Glutamatergic neuron (in vitro differentiated cells): ENCODE measurements around the gene HSD17B2. TPM values are rescaled to one million over a fixed set of nuclear protein-coding genes. Genes with fewer than 3 reads are reported as not detected.

Source experiments
- DNase-seq: peaks from one replicate; pipeline ENCODE4 v3.0.0; 2022
- H3K27ac Mint-ChIP-seq: one replicate; pipeline ENCODE4 v1.8.0; 2020; ENCODE audit warnings: mild to moderate bottlenecking, mixed read lengths, inconsistent platforms; ENCODE audit not compliant: unreplicated experiment
- H3K27me3 Mint-ChIP-seq: one replicate; pipeline ENCODE4 v1.8.0; 2020; ENCODE audit warnings: mild to moderate bottlenecking, moderate library complexity, mixed read lengths, inconsistent platforms; ENCODE audit not compliant: unreplicated experiment
- H3K36me3 Mint-ChIP-seq: one replicate; pipeline ENCODE4 v1.8.0; 2020; ENCODE audit warnings: mild to moderate bottlenecking, mixed read lengths, inconsistent platforms; ENCODE audit not compliant: unreplicated experiment
- H3K4me1 Mint-ChIP-seq: one replicate; pipeline ENCODE4 v1.8.0; 2020; ENCODE audit warnings: mild to moderate bottlenecking, low read depth, mixed read lengths, inconsistent platforms; ENCODE audit not compliant: unreplicated experiment
- H3K4me3 Mint-ChIP-seq: one replicate; pipeline ENCODE4 v1.8.0; 2020; ENCODE audit warnings: mild to moderate bottlenecking, mixed read lengths, inconsistent platforms; ENCODE audit not compliant: unreplicated experiment
- H3K9me3 Mint-ChIP-seq: one replicate; pipeline ENCODE4 v1.8.0; 2020; ENCODE audit warnings: mild to moderate bottlenecking, moderate library complexity, mixed read lengths, inconsistent platforms; ENCODE audit not compliant: unreplicated experiment
- total RNA-seq: library from RNA; stranded (reverse); fragmentation: NEBNext Ultra II Directional; extraction: Animal tissue kit (Norgen Biotek cat#: 25700); gene quantifications from one replicate; pipeline ENCODE4 v1.2.1, GENCODE V29; 2021; ENCODE audit not compliant: unreplicated experiment
- TF ChIP-seq, protein P1 (sequence below): fragments of 200-600 bp; sonication (generic); IDR thresholded peaks from one replicate; pipeline ENCODE4 v1.5.0; 2021; ENCODE audit not compliant: partially characterized antibody, unreplicated experiment

HSD17B2 gene
- total RNA-seq, 1 donor from 2014 or later, result not detected

DNA sequence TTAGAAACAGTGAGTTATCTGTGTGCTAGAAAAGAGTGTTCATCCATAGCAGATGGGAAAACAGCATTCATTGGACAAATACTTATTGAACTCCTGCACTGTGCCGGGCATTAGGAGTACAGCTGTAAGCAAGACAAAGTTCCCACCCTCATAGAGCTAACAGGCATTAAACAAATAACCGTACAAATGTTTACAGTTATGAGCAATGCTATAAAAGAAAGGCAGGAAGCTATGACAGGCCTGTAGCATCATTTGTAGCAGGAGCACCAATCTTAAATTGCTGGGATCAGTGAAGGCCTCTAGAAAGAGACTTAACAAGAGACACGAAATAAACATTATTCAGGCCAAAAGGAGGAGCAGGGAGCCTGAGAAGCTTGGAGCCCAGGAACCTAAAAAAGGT, 39.4 kb upstream of the HSD17B2 start:
- no peaks in the 10 kb centered on the region for H3K4me1 Mint-ChIP-seq
- no peaks in the 10 kb centered on the region for H3K27me3 Mint-ChIP-seq
- H3K9me3 Mint-ChIP-seq, result no peaks in the 10 kb centered on the region
- no peak overlapping the region for H3K4me3 Mint-ChIP-seq
- DNase-seq, result no peak
- peaks cover 12% of the 10 kb centered on the region for H3K36me3 Mint-ChIP-seq
- TF ChIP-seq, protein P1, sequence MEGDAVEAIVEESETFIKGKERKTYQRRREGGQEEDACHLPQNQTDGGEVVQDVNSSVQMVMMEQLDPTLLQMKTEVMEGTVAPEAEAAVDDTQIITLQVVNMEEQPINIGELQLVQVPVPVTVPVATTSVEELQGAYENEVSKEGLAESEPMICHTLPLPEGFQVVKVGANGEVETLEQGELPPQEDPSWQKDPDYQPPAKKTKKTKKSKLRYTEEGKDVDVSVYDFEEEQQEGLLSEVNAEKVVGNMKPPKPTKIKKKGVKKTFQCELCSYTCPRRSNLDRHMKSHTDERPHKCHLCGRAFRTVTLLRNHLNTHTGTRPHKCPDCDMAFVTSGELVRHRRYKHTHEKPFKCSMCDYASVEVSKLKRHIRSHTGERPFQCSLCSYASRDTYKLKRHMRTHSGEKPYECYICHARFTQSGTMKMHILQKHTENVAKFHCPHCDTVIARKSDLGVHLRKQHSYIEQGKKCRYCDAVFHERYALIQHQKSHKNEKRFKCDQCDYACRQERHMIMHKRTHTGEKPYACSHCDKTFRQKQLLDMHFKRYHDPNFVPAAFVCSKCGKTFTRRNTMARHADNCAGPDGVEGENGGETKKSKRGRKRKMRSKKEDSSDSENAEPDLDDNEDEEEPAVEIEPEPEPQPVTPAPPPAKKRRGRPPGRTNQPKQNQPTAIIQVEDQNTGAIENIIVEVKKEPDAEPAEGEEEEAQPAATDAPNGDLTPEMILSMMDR, result no peak
- no peak overlapping the region for H3K27ac Mint-ChIP-seq

DNA sequence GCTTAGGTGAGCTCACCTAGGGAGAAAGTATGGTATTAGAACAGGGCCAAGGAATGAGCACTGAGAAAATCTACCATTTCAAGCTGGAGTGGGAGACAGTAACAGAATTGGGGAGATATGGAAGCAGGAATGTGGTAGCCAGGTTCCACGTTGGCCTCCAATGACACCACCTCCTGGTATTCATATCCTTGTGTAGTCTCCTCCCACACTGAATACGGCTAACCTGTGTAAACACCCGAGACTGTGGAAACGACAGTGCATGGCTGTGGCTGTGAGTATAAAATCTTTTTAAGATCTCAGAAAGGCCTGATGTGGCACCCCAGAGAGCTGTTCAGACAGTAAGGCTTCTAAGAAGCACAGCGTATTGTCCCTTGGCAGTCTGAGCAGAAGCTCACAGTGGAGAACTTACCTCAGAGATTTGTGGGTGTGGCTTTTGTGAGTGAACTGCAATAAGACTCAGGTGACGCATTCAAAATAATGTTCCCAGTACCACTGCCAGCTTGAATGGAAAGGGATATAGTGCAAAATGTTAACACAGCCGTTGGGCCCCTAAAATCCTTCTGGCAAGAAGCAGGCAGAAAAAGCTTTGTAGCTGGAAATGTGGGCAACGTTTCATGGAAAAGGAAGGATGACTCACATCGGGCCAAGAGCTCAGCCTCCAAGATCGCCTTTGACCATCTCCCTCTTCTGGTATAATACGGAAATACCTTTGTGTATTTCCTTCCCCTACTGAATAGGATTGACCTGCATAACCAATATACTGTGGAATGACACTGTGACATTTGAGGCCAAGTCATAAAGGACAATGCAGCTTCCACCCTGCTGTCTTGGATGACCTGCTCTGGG, 38.2 kb upstream of the HSD17B2 start:
- no peak for DNase-seq
- H3K4me1 Mint-ChIP-seq, result no peaks in the 10 kb centered on the region
- no peaks in the 10 kb centered on the region for H3K27me3 Mint-ChIP-seq
- no peaks in the 10 kb centered on the region for H3K9me3 Mint-ChIP-seq
- H3K36me3 Mint-ChIP-seq, result peaks cover 12% of the 10 kb centered on the region
- TF ChIP-seq, protein P1, result peak; percentile 19
- H3K27ac Mint-ChIP-seq, result no peak overlapping the region
- no peak overlapping the region for H3K4me3 Mint-ChIP-seq

GRCh38 chr16:81997738-81998137, 37.3 kb upstream of the HSD17B2 start:
- no peaks in the 10 kb centered on the region for H3K4me1 Mint-ChIP-seq

DNA sequence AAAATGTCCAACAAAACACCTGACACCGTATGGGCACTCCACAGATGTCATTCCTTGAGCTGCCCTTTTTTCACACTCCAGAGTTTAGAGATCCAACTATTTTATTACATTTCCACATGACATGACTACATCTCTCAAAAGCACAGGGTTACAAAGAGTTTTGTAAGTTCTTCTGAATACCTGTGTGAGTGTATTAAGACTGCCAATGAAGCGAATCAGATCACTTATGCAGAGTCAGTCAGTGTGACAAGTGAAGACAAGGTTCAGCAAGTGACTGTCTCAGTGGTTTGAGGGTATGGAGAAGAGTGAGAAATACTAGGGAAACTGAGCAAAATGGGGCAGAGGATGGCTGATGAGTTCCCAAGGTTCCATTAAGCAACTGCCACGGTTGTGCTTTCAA, 32.2 kb upstream of the HSD17B2 start:
- H3K4me1 Mint-ChIP-seq, result peaks cover 12% of the 10 kb centered on the region
- TF ChIP-seq, protein P1, result no peak
- no peak overlapping the region for H3K27ac Mint-ChIP-seq
- peaks cover 9% of the 10 kb centered on the region for H3K36me3 Mint-ChIP-seq
- DNase-seq, result no peak
- H3K9me3 Mint-ChIP-seq, result no peaks in the 10 kb centered on the region
- no peak overlapping the region for H3K4me3 Mint-ChIP-seq
- peaks cover 2% of the 10 kb centered on the region for H3K27me3 Mint-ChIP-seq

More at GRCh38 chr16:81997738-81998137, 37.3 kb upstream of the HSD17B2 start:
- Mint-ChIP-seq H3K27ac (no peak overlapping the region), H3K4me3 (no peak overlapping the region), H3K27me3 (no peaks in the 10 kb centered on the region), H3K9me3 (no peaks in the 10 kb centered on the region), H3K36me3 (peaks cover 12% of the 10 kb centered on the region)
- no peak for DNase-seq
- TF ChIP-seq, protein P1, result no peak

- H3K4me1 Mint-ChIP-seq, result peaks cover 12% of the 10 kb centered on the region
- H3K27me3 Mint-ChIP-seq, result peaks cover 2% of the 10 kb centered on the region
- TF ChIP-seq, protein P1, result no peak
- peak overlapping the region; percentile 8 for H3K27ac Mint-ChIP-seq
- peaks cover 1% of the 10 kb centered on the region for H3K9me3 Mint-ChIP-seq
- H3K4me3 Mint-ChIP-seq, result no peak overlapping the region
- peaks cover 16% of the 10 kb centered on the region for H3K36me3 Mint-ChIP-seq
- no peak for DNase-seq
Measured at GRCh38 chr16:82004601-82005000, 30.5 kb upstream of the HSD17B2 start.
